Endothelial cell of umbilical vein (primary cell): ENCODE measurements around the gene LRRC23. TPM values are rescaled to one million over a fixed set of nuclear protein-coding genes. Genes with fewer than 3 reads are reported as not detected.

ENCODE experiments used
- BruUV-seq: library from RNA; stranded (reverse); fragments of 400-500 nt; replicated peaks from 2 replicates; lab custom pipeline; 2021; lab: Mats Ljungman, UMichigan
- CTCF ChIA-PET: fragments of 300-600, 350-600 bp; sonication (Branson Sonifier 250); formaldehyde crosslinking; loops from one replicate; lab custom pipeline; 2021; ENCODE audit warnings: antibody characterized with exemption, inconsistent platforms; lab: Charles Lee
- POLR2A ChIA-PET: fragments of 300-600, 350-600 bp; sonication (Branson Sonifier 250); formaldehyde crosslinking; loops from one replicate; lab custom pipeline; 2021; ENCODE audit warnings: antibody characterized with exemption, inconsistent platforms; lab: Charles Lee
- DNase-seq: peaks from one replicate; pipeline ENCODE4 v3.0.0-alpha.2; 2011; ENCODE audit warnings: low read depth, low spot score
- FAIRE-seq: peaks from 2 replicates; lab custom pipeline; 2011; peaks lifted over from hg19 to GRCh38; lab: Jason Lieb, UNC
- H2AFZ ChIP-seq: 2 replicates; pipeline ENCODE4 v1.6.0; 2012; ENCODE audit warnings: low read depth, low read length, control low read depth, inconsistent platforms
- H3K27ac ChIP-seq: 2 replicates; pipeline ENCODE4 v1.5.1; 2011; ENCODE audit warnings: low read depth, mild to moderate bottlenecking, control low read depth, low read length, moderate library complexity; ENCODE audit not compliant: insufficient read depth
- H3K27me3 ChIP-seq, 2 experiments: 2 replicates each; pipeline versions ENCODE4 v1.6.0 to v1.6.1; 2011; ENCODE audit warnings: low read length in 2 of 2, mixed read lengths in 1 of 2; ENCODE audit not compliant: control insufficient read depth in 2 of 2, insufficient read depth in 2 of 2
- H3K36me3 ChIP-seq, 2 experiments: 2 replicates in 1 of 2; 3 replicates in 1 of 2; pipeline ENCODE4 v1.5.1; 2011; ENCODE audit warnings: low read length in 2 of 2, mild to moderate bottlenecking in 1 of 2, moderate library complexity in 1 of 2; ENCODE audit not compliant: control insufficient read depth in 2 of 2, insufficient read depth in 2 of 2; ENCODE audit errors: extremely low read depth in 1 of 2
- H3K4me1 ChIP-seq: 3 replicates; pipeline ENCODE4 v1.5.1; 2011; ENCODE audit warnings: mild to moderate bottlenecking, low read length; ENCODE audit not compliant: control insufficient read depth, insufficient read depth; ENCODE audit errors: extremely low read depth
- H3K4me2 ChIP-seq: 2 replicates; pipeline ENCODE4 v1.6.1; 2011; ENCODE audit warnings: low read length, control low read depth, mixed read lengths; ENCODE audit not compliant: insufficient read depth
- H3K4me3 ChIP-seq, 3 experiments: fragments of 200-600 bp in 1 of 3; sonication (generic), shearing (Covaris generic) in 1 of 3; replicated peaks in 1 of 3; 2 replicates each; pipeline ENCODE4 v1.5.1; 2011 to 2016; ENCODE audit warnings: control low read depth in 3 of 3, low read length in 3 of 3, mild to moderate bottlenecking in 2 of 3, inconsistent platforms in 1 of 3, low read depth in 1 of 3, moderate library complexity in 1 of 3; ENCODE audit not compliant: insufficient read depth in 1 of 3
- H3K79me2 ChIP-seq: 2 replicates; pipeline ENCODE4 v1.6.0; 2012; ENCODE audit warnings: low read length, inconsistent platforms; ENCODE audit not compliant: control insufficient read depth, insufficient read depth
- H3K9ac ChIP-seq: replicated peaks from 2 replicates; pipeline ENCODE3; 2011; ENCODE audit warnings: low read length, control low read depth; ENCODE audit not compliant: insufficient read depth; ENCODE audit errors: extremely low read depth
- H3K9me1 ChIP-seq: replicated peaks from 3 replicates; pipeline ENCODE4 v1.6.0; 2011; ENCODE audit warnings: mild to moderate bottlenecking, low read length; ENCODE audit not compliant: control insufficient read depth, insufficient read depth; ENCODE audit errors: extremely low read depth
- H3K9me3 ChIP-seq: replicated peaks from 2 replicates; pipeline ENCODE4 v1.5.1; 2012; ENCODE audit warnings: low read length, inconsistent platforms; ENCODE audit not compliant: control insufficient read depth, insufficient read depth
- H4K20me1 ChIP-seq: replicated peaks from 2 replicates; pipeline ENCODE3; 2011; ENCODE audit warnings: mild to moderate bottlenecking, low read length; ENCODE audit not compliant: control insufficient read depth, insufficient read depth; ENCODE audit errors: extremely low read depth
- EZH2 ChIP-seq: IDR thresholded peaks from 2 replicates; pipeline ENCODE4 v1.6.1; 2012; ENCODE audit warnings: borderline replicate concordance, low read depth, mild to moderate bottlenecking, moderate library complexity, low read length, inconsistent platforms; ENCODE audit not compliant: severe bottlenecking
- FOS ChIP-seq: IDR thresholded peaks from 2 replicates; pipeline ENCODE4 v1.6.1; 2011; ENCODE audit warnings: mild to moderate bottlenecking, low read length, moderate library complexity, borderline replicate concordance; ENCODE audit not compliant: insufficient read depth
- GATA2 ChIP-seq: IDR thresholded peaks from 2 replicates; pipeline ENCODE4 v1.7.0; 2011; ENCODE audit warnings: low read depth, mild to moderate bottlenecking, moderate library complexity, mixed read lengths, low read length; ENCODE audit not compliant: insufficient read length, insufficient read depth
- JUN ChIP-seq: IDR thresholded peaks from 2 replicates; pipeline ENCODE4 v1.6.1; 2011; ENCODE audit warnings: borderline replicate concordance, low read depth; ENCODE audit not compliant: insufficient read length, insufficient read depth
- MYC ChIP-seq: IDR thresholded peaks from one replicate; pipeline ENCODE4 v1.6.1; 2011; ENCODE audit warnings: mild to moderate bottlenecking, low read depth, low read length
- POLR2A ChIP-seq: IDR thresholded peaks from 2 replicates; pipeline ENCODE4 v1.6.1; 2012; ENCODE audit warnings: low read depth, mild to moderate bottlenecking, control low read depth, low read length
- POLR2AphosphoS5 ChIP-seq: IDR thresholded peaks from 2 replicates; pipeline ENCODE4 v1.6.1; 2012; ENCODE audit warnings: low read depth, mild to moderate bottlenecking, control low read depth, low read length, moderate library complexity; ENCODE audit not compliant: insufficient read depth
- dilution Hi-C: fragments of 300-500 bp; cut with MboI; formaldehyde crosslinking; loops from one replicate; pipeline ENCODE4 v1.15.0; 2019; ENCODE audit warnings: low sequenced_read_pairs; ENCODE audit not compliant: extremely low pct_ligation_motif_present
- intact Hi-C: fragments of 100-400 bp; cut with micrococcal nuclease; formaldehyde crosslinking; loops from one replicate; pipeline ENCODE4 v1.10.0; 2022
- polyA plus RNA-seq, 4 experiments: library from polyadenylated mRNA; depleted of rRNA in 3 of 4; stranded (reverse) in 3 of 4; unstranded in 1 of 4; fragments of >200 nt; gene quantifications; 2 replicates each; pipeline versions ENCODE4 v1.2.1 to v1.2.3, GENCODE V29; 2011 to 2012; ENCODE audit warnings: missing spikeins in 1 of 4
- total RNA-seq: library from RNA; stranded (reverse); gene quantifications from 2 replicates; pipeline ENCODE4 v1.2.3, GENCODE V29; 2021
- TF ChIP-seq, protein P1 (sequence below): IDR thresholded peaks from 2 replicates; pipeline ENCODE4 v1.6.1; 2011; ENCODE audit not compliant: insufficient read depth, insufficient read length
- TF ChIP-seq, protein P2 (sequence below), 2 donors: IDR thresholded peaks; 1 replicate in 1 of 2; 2 replicates in 1 of 2; pipeline ENCODE4 v1.5.1; 2011; ENCODE audit warnings: low read length in 2 of 2, mild to moderate bottlenecking in 2 of 2, moderate library complexity in 2 of 2, control low read depth in 1 of 2, inconsistent platforms in 1 of 2, low read depth in 1 of 2; ENCODE audit not compliant: insufficient read depth in 1 of 2; ENCODE audit errors: extremely low read depth in 1 of 2

LRRC23 gene
- total and polyA plus RNA-seq, 2 donors (not counting 3 experiments of a cell fraction or from before 2014, with no cell fraction given), result 3.1 to 3.5 TPM

DNA sequence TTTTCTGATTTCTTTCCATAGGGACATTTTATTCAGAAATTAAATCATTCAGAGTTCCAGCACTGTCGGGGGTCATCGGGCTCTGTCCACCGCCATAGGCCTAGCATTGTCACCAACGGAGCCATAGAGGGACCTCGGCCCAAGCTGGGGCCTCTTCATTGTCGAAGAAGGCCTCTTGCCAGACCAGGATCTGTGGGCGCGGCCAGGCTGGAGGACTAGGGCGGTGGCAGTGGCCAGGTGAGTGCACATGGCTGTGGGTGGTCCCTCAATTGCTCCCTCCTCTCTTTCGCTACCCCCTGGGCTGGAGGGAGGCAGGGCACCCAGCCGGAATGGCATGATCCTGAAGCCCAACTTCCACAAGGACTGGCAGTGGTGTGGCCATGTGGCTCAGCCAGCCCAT, 20.9 kb upstream of the LRRC23 start:
- intact Hi-C loops, result no loop called here
- dilution Hi-C loops, result no loop called here
- no peak overlapping the region for H3K9ac ChIP-seq
- H3K27ac ChIP-seq, result no peak overlapping the region
- H3K9me3 ChIP-seq, result no peaks in the 10 kb centered on the region
- peaks cover 3 to 11% of the 10 kb centered on the region in 2 experiments for H3K36me3 ChIP-seq
- CTCF ChIA-PET, result no interaction called here
- no peak for DNase-seq
- no peaks in the 10 kb centered on the region for H3K9me1 ChIP-seq
- H2AFZ ChIP-seq, result no peak overlapping the region
- TF ChIP-seq POLR2AphosphoS5 (no peak), MYC (no peak), JUN (no peak), GATA2 (no peak), POLR2A (no peak), EZH2 (no peak), FOS (no peak)
- TF ChIP-seq, protein P1, sequence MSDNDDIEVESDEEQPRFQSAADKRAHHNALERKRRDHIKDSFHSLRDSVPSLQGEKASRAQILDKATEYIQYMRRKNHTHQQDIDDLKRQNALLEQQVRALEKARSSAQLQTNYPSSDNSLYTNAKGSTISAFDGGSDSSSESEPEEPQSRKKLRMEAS, result no peak
- TF ChIP-seq, protein P2, sequence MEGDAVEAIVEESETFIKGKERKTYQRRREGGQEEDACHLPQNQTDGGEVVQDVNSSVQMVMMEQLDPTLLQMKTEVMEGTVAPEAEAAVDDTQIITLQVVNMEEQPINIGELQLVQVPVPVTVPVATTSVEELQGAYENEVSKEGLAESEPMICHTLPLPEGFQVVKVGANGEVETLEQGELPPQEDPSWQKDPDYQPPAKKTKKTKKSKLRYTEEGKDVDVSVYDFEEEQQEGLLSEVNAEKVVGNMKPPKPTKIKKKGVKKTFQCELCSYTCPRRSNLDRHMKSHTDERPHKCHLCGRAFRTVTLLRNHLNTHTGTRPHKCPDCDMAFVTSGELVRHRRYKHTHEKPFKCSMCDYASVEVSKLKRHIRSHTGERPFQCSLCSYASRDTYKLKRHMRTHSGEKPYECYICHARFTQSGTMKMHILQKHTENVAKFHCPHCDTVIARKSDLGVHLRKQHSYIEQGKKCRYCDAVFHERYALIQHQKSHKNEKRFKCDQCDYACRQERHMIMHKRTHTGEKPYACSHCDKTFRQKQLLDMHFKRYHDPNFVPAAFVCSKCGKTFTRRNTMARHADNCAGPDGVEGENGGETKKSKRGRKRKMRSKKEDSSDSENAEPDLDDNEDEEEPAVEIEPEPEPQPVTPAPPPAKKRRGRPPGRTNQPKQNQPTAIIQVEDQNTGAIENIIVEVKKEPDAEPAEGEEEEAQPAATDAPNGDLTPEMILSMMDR (IDR thresholded peaks at IDR 0.05; ENCODE audit: extremely low read depth in 1 of 2, insufficient read depth in 1 of 2, low read depth in 1 of 2, low read length in 2 of 2), result no peak
- H3K27me3 ChIP-seq, result no peaks in the 10 kb centered on the region
- no TSS peak for BruUV-seq
- no peaks in the 10 kb centered on the region for H3K4me1 ChIP-seq
- no peak overlapping the region for H3K4me2 ChIP-seq
- FAIRE-seq, result no peak
- no peaks in the 10 kb centered on the region for H4K20me1 ChIP-seq
- H3K4me3 ChIP-seq, result no peak overlapping the region
- POLR2A ChIA-PET, result no interaction called here
- H3K79me2 ChIP-seq, result no peaks in the 10 kb centered on the region
